SJSA1 (cell line): ENCODE data around the gene ROBO2. TPM values are rescaled to one million over a fixed set of nuclear protein-coding genes. Genes with fewer than 3 reads are reported as not detected.

Experiments
- DNase-seq, 2 experiments: peaks; one replicate each; pipeline ENCODE4 v3.0.0-alpha.2; 2015 to 2020; ENCODE audit warnings: low spot score in 2 of 2, low read depth in 1 of 2
- H3K27ac ChIP-seq: fragments of 250-450 bp; sonication (Bioruptor Pico); 2 replicates; pipeline ENCODE4 v1.5.1; 2020; ENCODE audit warnings: mild to moderate bottlenecking, moderate library complexity
- H3K27me3 ChIP-seq: fragments of 250-450 bp; sonication (Bioruptor Pico); replicated peaks from 2 replicates; pipeline ENCODE4 v1.5.1; 2020; ENCODE audit warnings: mild to moderate bottlenecking, moderate library complexity
- H3K36me3 ChIP-seq: fragments of 250-450 bp; sonication (Bioruptor Pico); 2 replicates; pipeline ENCODE4 v1.5.1; 2020; ENCODE audit warnings: mild to moderate bottlenecking
- H3K4me1 ChIP-seq: fragments of 250-450 bp; sonication (Bioruptor Pico); replicated peaks from 2 replicates; pipeline ENCODE4 v1.6.1; 2021; ENCODE audit warnings: mild to moderate bottlenecking
- H3K4me3 ChIP-seq: fragments of 250-450 bp; sonication (Bioruptor Pico); 2 replicates; pipeline ENCODE4 v1.5.1; 2020; ENCODE audit warnings: mild to moderate bottlenecking
- H3K9me3 ChIP-seq: fragments of 250-450 bp; sonication (Bioruptor Pico); replicated peaks from 2 replicates; pipeline ENCODE4 v1.5.1; 2020; ENCODE audit warnings: mild to moderate bottlenecking
- total RNA-seq: library from RNA; depleted of rRNA; stranded (reverse); fragments of >200 nt; shearing (Covaris generic); gene quantifications from 2 replicates; pipeline ENCODE4 v1.2.3, GENCODE V29; 2014

Gene ROBO2
- total RNA-seq, 1 experiment from 2014 or later: not detected

- no peak for DNase-seq
- H3K36me3 ChIP-seq: no peaks in the 10 kb centered on the region
- H3K27ac ChIP-seq: no peak overlapping the region
- no peak overlapping the region for H3K4me3 ChIP-seq
- H3K9me3 ChIP-seq: peaks cover 3% of the 10 kb centered on the region; the same call in 1 of the 2 replicates
- no peaks in the 10 kb centered on the region for H3K27me3 ChIP-seq
- no peaks in the 10 kb centered on the region for H3K4me1 ChIP-seq
Measured at GRCh38 chr3:77065750-77066149, 25.9 kb downstream of the ROBO2 start.

GRCh38 chr3:77066829-77067228 is 26.9 kb downstream of the ROBO2 start:
- no peak overlapping the region for H3K27ac ChIP-seq
- peaks cover 3% of the 10 kb centered on the region; the same call in 1 of the 2 replicates for H3K9me3 ChIP-seq
- DNase-seq: no peak
- no peaks in the 10 kb centered on the region for H3K4me1 ChIP-seq
- no peak overlapping the region for H3K4me3 ChIP-seq
- no peaks in the 10 kb centered on the region for H3K36me3 ChIP-seq
- no peaks in the 10 kb centered on the region for H3K27me3 ChIP-seq

GRCh38 chr3:77068808-77069207 is 28.9 kb downstream of the ROBO2 start:
- Histone ChIP-seq H3K4me3 (no peak overlapping the region), H3K36me3 (no peaks in the 10 kb centered on the region), H3K27ac (no peak overlapping the region), H3K9me3 (no peaks in the 10 kb centered on the region), H3K27me3 (no peaks in the 10 kb centered on the region), H3K4me1 (no peaks in the 10 kb centered on the region)
- no peak for DNase-seq

- Histone ChIP-seq H3K9me3 (no peaks in the 10 kb centered on the region), H3K27me3 (no peaks in the 10 kb centered on the region)
Measured at GRCh38 chr3:77071364-77071763, 31.5 kb downstream of the ROBO2 start.

GRCh38 chr3:77071809-77072208 is 31.9 kb downstream of the ROBO2 start:
- Histone ChIP-seq H3K27me3 (no peaks in the 10 kb centered on the region), H3K9me3 (no peaks in the 10 kb centered on the region), H3K4me1 (no peaks in the 10 kb centered on the region), H3K36me3 (no peaks in the 10 kb centered on the region), H3K27ac (no peak overlapping the region), H3K4me3 (no peak overlapping the region)
- DNase-seq: no peak

More at GRCh38 chr3:77071364-77071763, 31.5 kb downstream of the ROBO2 start:
- DNase-seq: no peak
- Histone ChIP-seq H3K27ac (no peak overlapping the region), H3K4me1 (no peaks in the 10 kb centered on the region), H3K4me3 (no peak overlapping the region), H3K36me3 (no peaks in the 10 kb centered on the region)

GRCh38 chr3:77072232-77072631 is 32.3 kb downstream of the ROBO2 start:
- Histone ChIP-seq H3K36me3 (no peaks in the 10 kb centered on the region), H3K9me3 (no peaks in the 10 kb centered on the region), H3K27ac (no peak overlapping the region), H3K4me3 (no peak overlapping the region), H3K27me3 (no peaks in the 10 kb centered on the region), H3K4me1 (no peaks in the 10 kb centered on the region)
- no peak for DNase-seq

- H3K27me3 ChIP-seq: no peaks in the 10 kb centered on the region
- H3K36me3 ChIP-seq: no peaks in the 10 kb centered on the region
- no peaks in the 10 kb centered on the region for H3K4me1 ChIP-seq
- no peak overlapping the region for H3K4me3 ChIP-seq
- no peak for DNase-seq
- H3K9me3 ChIP-seq: no peaks in the 10 kb centered on the region
- no peak overlapping the region for H3K27ac ChIP-seq
Measured at GRCh38 chr3:77078279-77078678, 38.4 kb downstream of the ROBO2 start.

- no peaks in the 10 kb centered on the region for H3K9me3 ChIP-seq
- no peaks in the 10 kb centered on the region for H3K36me3 ChIP-seq
- no peaks in the 10 kb centered on the region for H3K27me3 ChIP-seq
- no peaks in the 10 kb centered on the region for H3K4me1 ChIP-seq
- DNase-seq: no peak
- H3K4me3 ChIP-seq: no peak overlapping the region
- H3K27ac ChIP-seq: no peak overlapping the region
Measured at GRCh38 chr3:77079988-77080610, 40.2 kb downstream of the ROBO2 start.

GRCh38 chr3:77081240-77081661 is 41.4 kb downstream of the ROBO2 start:
- H3K4me1 ChIP-seq: no peaks in the 10 kb centered on the region
- no peaks in the 10 kb centered on the region for H3K9me3 ChIP-seq
- no peaks in the 10 kb centered on the region for H3K36me3 ChIP-seq
- H3K27me3 ChIP-seq: no peaks in the 10 kb centered on the region
- no peak for DNase-seq
- H3K27ac ChIP-seq: no peak overlapping the region
- H3K4me3 ChIP-seq: no peak overlapping the region

- H3K4me3 ChIP-seq: no peak overlapping the region
- no peak overlapping the region for H3K27ac ChIP-seq
- no peaks in the 10 kb centered on the region for H3K9me3 ChIP-seq
- H3K27me3 ChIP-seq: no peaks in the 10 kb centered on the region
- no peak for DNase-seq
- no peaks in the 10 kb centered on the region for H3K36me3 ChIP-seq
- no peaks in the 10 kb centered on the region for H3K4me1 ChIP-seq
Measured at GRCh38 chr3:77084511-77084910, 44.6 kb downstream of the ROBO2 start.

GRCh38 chr3:77086408-77086807 is 46.5 kb downstream of the ROBO2 start:
- Histone ChIP-seq H3K9me3 (no peaks in the 10 kb centered on the region), H3K27ac (no peak overlapping the region), H3K27me3 (no peaks in the 10 kb centered on the region), H3K4me3 (no peak overlapping the region), H3K36me3 (no peaks in the 10 kb centered on the region), H3K4me1 (no peaks in the 10 kb centered on the region)
- DNase-seq: no peak

- Histone ChIP-seq H3K4me3 (no peak overlapping the region), H3K36me3 (no peaks in the 10 kb centered on the region), H3K27me3 (no peaks in the 10 kb centered on the region), H3K4me1 (no peaks in the 10 kb centered on the region), H3K27ac (no peak overlapping the region), H3K9me3 (no peaks in the 10 kb centered on the region)
- DNase-seq: no peak
Measured at GRCh38 chr3:77091809-77092208, 51.9 kb downstream of the ROBO2 start.

- no peaks in the 10 kb centered on the region for H3K9me3 ChIP-seq
- no peak overlapping the region for H3K4me3 ChIP-seq
- H3K27ac ChIP-seq: no peak overlapping the region
- no peaks in the 10 kb centered on the region for H3K27me3 ChIP-seq
- no peaks in the 10 kb centered on the region for H3K4me1 ChIP-seq
- H3K36me3 ChIP-seq: no peaks in the 10 kb centered on the region
- DNase-seq: no peak
Measured at GRCh38 chr3:77093101-77093500, 53.2 kb downstream of the ROBO2 start.

GRCh38 chr3:77096145-77096544 is 56.2 kb downstream of the ROBO2 start:
- H3K4me3 ChIP-seq: no peak overlapping the region

More at GRCh38 chr3:77096145-77096544, 56.2 kb downstream of the ROBO2 start:
- DNase-seq: no peak
- Histone ChIP-seq H3K27me3 (no peaks in the 10 kb centered on the region), H3K27ac (no peak overlapping the region), H3K36me3 (no peaks in the 10 kb centered on the region), H3K9me3 (no peaks in the 10 kb centered on the region), H3K4me1 (no peaks in the 10 kb centered on the region)
